Fibroblast of lung (primary cell): ENCODE results near the gene SNRPD3.

Experiments
- CTCF ChIP-seq, 2 donors: IDR thresholded peaks in 1 of 2; conservative IDR thresholded peaks in 1 of 2; 1 replicate in 1 of 2; 2 replicates in 1 of 2; pipeline ENCODE4 v1.5.1; 2011 to 2012; ENCODE audit warnings: low read length in 2 of 2, control low read depth in 1 of 2, inconsistent platforms in 1 of 2, low read depth in 1 of 2, mild to moderate bottlenecking in 1 of 2
- EZH2 ChIP-seq: IDR thresholded peaks from 2 replicates; pipeline ENCODE4 v1.5.1; 2012; ENCODE audit warnings: low read length, control low read depth, mild to moderate bottlenecking; ENCODE audit errors: missing control alignments

- TF ChIP-seq CTCF (conservative IDR thresholded peaks at IDR 0.05 in 1 of 2, IDR thresholded peaks at IDR 0.05 in 1 of 2; ENCODE audit: low read depth in 1 of 2, low read length in 2 of 2) (no peak), EZH2 (no peak)
Observed at GRCh38 chr22:24529898-24530297, 25.9 kb upstream of the SNRPD3 start.
